ENCODE measurements around the gene ZGRF1.
"Not testable (repeated sequence)": the region's sequence is repeated elsewhere in the genome, so short reads cannot be mapped to it uniquely, and the experiment has no call there.

The ZGRF1 gene

GRCh38 chr4:112515198-112516065 is 121.3 kb downstream of the ZGRF1 start:
- DNase-seq (ENCODE audit: low read depth): no peak

DNA sequence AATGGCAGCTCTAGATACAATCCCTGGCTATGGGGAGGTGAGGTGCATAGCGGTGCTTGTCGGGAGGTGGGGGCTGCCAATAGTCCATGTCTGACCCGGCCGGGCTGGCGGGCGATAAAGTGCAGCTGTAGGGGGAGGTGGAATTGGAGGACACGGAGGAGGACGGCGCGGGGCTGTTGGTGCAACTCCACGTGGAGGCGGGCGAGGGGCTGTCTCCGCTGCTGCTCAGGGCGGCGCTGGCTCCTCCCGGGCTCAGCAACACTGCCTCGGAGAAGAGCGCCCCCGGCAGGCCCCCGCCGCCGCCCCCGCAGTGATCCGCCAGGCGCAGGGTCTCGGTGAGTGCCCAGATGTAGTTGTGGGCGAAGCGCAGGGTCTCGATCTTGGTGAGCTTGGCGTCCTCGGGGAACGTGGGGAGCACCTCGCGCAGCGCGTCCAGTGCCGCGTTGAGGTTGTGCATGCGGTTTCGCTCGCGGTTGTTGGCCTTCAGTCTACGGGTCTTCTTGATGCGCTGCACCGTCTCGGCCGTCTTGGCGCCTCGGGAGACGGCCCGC is 122.0 kb downstream of the ZGRF1 start:
- DNase-seq (ENCODE audit: low read depth): no peak

- no peak for DNase-seq (ENCODE audit: low read depth)
Measured at GRCh38 chr4:112513971-112514646, 122.6 kb downstream of the ZGRF1 start.

DNA sequence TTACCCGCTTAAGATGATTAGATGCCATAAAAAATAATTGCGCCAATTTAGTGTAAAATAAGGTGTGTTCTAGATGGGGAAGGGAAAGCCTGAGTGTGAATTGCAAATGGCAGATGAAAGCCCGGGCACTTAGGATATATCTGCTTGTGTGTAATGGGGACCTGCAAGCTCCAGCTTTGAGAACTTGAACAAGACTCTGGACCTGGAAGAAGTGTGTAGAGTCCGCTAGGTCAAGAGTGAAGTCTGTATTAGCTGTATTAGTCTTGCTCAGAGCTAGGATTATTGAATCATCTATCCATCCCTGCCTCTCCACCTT is 124.9 kb downstream of the ZGRF1 start:
- no peak for DNase-seq (ENCODE audit: low read depth)

DNA sequence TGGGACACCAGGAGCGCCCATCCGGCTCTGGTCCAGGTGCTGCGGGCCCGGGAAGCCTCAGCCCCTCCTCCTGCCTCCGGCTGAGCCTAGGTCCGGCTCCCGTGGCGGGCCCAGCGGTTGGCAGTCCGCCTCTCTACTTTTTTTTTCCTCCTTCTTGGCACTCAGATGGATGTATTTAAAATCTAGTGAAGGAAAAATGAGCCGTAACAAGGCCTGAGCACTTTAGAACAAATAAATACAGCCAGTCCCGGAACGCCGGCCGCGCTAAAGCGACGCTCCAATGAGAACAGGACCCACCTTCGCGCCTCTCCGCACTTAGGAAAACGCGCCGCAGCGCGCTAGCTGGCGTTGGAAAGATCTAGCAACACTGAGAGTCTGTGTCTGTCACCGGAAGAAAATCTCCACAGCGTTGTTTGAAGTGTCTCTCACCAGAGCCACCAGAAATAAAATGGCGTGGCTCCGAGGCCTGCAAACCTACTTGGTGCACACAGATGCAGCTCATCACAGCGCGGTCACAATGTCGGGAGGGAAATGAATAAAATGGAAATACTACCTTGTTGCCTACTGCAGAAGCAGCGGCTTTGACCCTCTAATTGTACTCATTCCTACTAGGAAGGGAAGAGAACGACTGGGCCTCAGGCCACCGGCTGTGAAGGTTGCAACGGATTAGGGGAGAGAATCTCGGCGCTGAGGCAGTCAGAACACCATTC is 125.5 kb downstream of the ZGRF1 start:
- DNase-seq (ENCODE audit: low read depth): no peak

- no peak for DNase-seq (ENCODE audit: low read depth)
Measured at GRCh38 chr4:112510291-112511092, 126.2 kb downstream of the ZGRF1 start.

- DNase-seq (ENCODE audit: low read depth): no peak
Measured at GRCh38 chr4:112509243-112510141, 127.2 kb downstream of the ZGRF1 start.

DNA sequence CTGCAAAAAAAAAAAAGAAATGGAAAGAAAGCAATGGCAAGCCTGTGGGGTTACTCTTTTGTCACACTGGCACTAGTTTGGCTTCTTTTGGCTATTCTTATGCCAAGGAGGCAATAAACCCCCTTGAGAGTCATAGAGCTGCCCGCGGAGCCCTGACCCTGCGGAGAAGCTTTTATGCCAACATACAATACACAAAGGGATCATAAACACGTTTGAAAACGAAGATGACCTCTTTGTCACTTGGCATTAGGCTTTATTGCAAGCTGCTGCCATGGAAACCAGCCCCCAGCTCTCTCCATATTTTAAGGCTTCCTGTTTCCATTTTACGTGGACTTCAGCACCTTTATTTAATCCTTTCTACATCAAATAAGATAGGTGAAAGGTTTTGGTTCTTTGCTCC is 128.4 kb downstream of the ZGRF1 start:
- no peak for DNase-seq (ENCODE audit: low read depth)

GRCh38 chr4:112504807-112505206 is 131.9 kb downstream of the ZGRF1 start:
- DNase-seq (ENCODE audit: low read depth): no peak

- DNase-seq (ENCODE audit: low read depth): no peak
Measured at GRCh38 chr4:112502871-112503270, 133.8 kb downstream of the ZGRF1 start.

- DNase-seq (ENCODE audit: low read depth): no peak
Measured at GRCh38 chr4:112492321-112492720, 144.4 kb downstream of the ZGRF1 start.

DNA sequence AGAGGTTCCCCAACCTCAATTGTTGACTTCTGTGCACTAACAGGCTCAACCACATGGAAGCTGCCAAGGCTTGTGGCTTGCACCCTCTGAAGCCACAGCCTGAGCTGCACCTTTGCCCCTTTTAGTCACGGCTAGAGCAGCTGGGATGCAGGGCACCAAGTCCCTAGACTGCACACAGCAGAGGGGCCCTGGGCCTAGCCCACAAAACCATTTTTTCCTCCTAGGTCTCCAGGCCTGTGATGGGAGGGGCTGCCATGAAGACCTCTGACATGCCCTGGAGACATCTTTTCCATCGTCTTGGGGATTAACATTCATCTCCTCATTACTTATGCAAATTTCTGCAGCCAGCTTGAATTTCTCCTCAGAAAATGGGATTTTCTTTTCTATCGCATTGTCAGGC is 145.9 kb downstream of the ZGRF1 start:
- not testable (repeated sequence) for DNase-seq (ENCODE audit: low read depth)
